Measurements from ENCODE around the gene ACD.

Gene ACD

GRCh38 chr16:67653128-67653788 is 6.8 kb downstream of the ACD start:
- TF ChIP-seq CTCF (IDR thresholded peaks at IDR 0.05; ENCODE audit: borderline replicate concordance, control extremely low read depth, extremely low read depth, insufficient read depth, missing control alignments): no peak
- in situ Hi-C loops (cut with MboI; ENCODE audit: low sequenced_read_pairs, unreplicated experiment): no loop called here
- DNase-seq (ENCODE audit: low spot score): no peak

GRCh38 chr16:67652578-67653127 is 7.4 kb downstream of the ACD start:
- no peak for DNase-seq (ENCODE audit: low spot score)
- in situ Hi-C loops (cut with MboI; ENCODE audit: low sequenced_read_pairs, unreplicated experiment): no loop called here
- no peak for TF ChIP-seq CTCF (IDR thresholded peaks at IDR 0.05; ENCODE audit: borderline replicate concordance, control extremely low read depth, extremely low read depth, insufficient read depth, missing control alignments)

- DNase-seq (ENCODE audit: low spot score): no peak
- in situ Hi-C loops (cut with MboI; ENCODE audit: low sequenced_read_pairs, unreplicated experiment): no loop called here
- no peak for TF ChIP-seq CTCF (IDR thresholded peaks at IDR 0.05; ENCODE audit: borderline replicate concordance, control extremely low read depth, extremely low read depth, insufficient read depth, missing control alignments)
These were observed 8.2 kb downstream of the ACD start for GRCh38 chr16:67651847-67652246.

GRCh38 chr16:67651039-67651438 is 9.0 kb downstream of the ACD start:
- DNase-seq (ENCODE audit: low spot score): no peak
- TF ChIP-seq CTCF (IDR thresholded peaks at IDR 0.05; ENCODE audit: borderline replicate concordance, control extremely low read depth, extremely low read depth, insufficient read depth, missing control alignments): no peak
- in situ Hi-C loops (cut with MboI; ENCODE audit: low sequenced_read_pairs, unreplicated experiment): no loop called here

- in situ Hi-C loops (cut with MboI; ENCODE audit: low sequenced_read_pairs, unreplicated experiment): no loop called here
- no peak for TF ChIP-seq CTCF (IDR thresholded peaks at IDR 0.05; ENCODE audit: borderline replicate concordance, control extremely low read depth, extremely low read depth, insufficient read depth, missing control alignments)
- DNase-seq (ENCODE audit: low spot score): no peak
These were observed 10.0 kb downstream of the ACD start for GRCh38 chr16:67650023-67650422.

GRCh38 chr16:67649494-67649931 is 10.5 kb downstream of the ACD start:
- no peak for DNase-seq (ENCODE audit: low spot score)
- TF ChIP-seq CTCF (IDR thresholded peaks at IDR 0.05; ENCODE audit: borderline replicate concordance, control extremely low read depth, extremely low read depth, insufficient read depth, missing control alignments): no peak
- in situ Hi-C loops (cut with MboI; ENCODE audit: low sequenced_read_pairs, unreplicated experiment): loop anchor here (10.0 kb wide), 1 partner anchor 115 kb away; no protein-coding TSS in a partner anchor
